HG03025 (cell line): Measurements from ENCODE around the gene MC1R.
"Not testable (repeated sequence)": the region's sequence is repeated elsewhere in the genome, so short reads cannot be mapped to it uniquely, and the experiment has no call there.

Experiments
- ATAC-seq: cut with Tn5 transposase; IDR thresholded peaks from one replicate; pipeline ENCODE4 v1.9.1; 2021; ENCODE audit warnings: mild to moderate bottlenecking, moderate library complexity; ENCODE audit not compliant: unreplicated experiment, low FRiP score

Gene MC1R

GRCh38 chr16:89934019-89934418 lies 15.4 kb downstream of the MC1R start:
- not testable (repeated sequence) for ATAC-seq

DNA sequence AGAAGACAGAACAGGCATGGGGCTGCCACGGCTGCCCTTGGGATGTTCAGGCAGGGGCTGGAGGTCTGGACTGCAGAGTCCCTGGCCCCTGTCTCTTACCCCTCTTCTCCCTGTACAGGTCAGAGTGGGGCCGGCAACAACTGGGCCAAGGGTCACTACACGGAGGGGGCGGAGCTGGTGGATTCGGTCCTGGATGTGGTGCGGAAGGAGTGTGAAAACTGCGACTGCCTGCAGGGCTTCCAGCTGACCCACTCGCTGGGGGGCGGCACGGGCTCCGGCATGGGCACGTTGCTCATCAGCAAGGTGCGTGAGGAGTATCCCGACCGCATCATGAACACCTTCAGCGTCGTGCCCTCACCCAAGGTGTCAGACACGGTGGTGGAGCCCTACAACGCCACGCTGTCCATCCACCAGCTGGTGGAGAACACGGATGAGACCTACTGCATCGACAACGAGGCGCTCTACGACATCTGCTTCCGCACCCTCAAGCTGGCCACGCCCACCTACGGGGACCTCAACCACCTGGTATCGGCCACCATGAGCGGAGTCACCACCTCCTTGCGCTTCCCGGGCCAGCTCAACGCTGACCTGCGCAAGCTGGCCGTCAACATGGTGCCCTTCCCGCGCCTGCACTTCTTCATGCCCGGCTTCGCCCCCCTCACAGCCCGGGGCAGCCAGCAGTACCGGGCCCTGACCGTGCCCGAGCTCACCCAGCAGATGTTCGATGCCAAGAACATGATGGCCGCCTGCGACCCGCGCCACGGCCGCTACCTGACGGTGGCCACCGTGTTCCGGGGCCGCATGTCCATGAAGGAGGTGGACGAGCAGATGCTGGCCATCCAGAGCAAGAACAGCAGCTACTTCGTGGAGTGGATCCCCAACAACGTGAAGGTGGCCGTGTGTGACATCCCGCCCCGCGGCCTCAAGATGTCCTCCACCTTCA lies 16.2 kb downstream of the MC1R start:
- no peak for ATAC-seq

GRCh38 chr16:89935620-89936019 lies 17.0 kb downstream of the MC1R start:
- ATAC-seq, result not testable (repeated sequence)

DNA sequence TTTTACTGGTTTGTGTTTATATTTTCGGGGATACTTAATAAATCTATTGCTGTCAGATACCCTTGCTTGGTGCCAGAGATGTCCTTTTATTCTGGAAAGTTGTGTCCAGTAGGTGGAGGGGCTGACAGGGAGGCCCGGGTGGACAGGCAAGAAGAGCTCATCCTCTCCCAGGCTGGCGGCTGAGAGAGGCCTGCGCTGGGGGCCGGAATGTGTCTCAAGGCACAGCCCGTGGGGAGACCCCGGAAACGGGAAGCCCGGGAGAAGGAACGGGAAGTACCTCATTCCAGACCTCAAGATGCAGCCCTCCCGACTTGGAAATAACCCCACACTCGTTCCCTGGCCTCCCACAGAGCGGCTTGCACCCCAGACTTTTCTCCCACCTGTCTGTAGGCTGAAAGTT lies 17.4 kb downstream of the MC1R start:
- ATAC-seq, result no peak

DNA sequence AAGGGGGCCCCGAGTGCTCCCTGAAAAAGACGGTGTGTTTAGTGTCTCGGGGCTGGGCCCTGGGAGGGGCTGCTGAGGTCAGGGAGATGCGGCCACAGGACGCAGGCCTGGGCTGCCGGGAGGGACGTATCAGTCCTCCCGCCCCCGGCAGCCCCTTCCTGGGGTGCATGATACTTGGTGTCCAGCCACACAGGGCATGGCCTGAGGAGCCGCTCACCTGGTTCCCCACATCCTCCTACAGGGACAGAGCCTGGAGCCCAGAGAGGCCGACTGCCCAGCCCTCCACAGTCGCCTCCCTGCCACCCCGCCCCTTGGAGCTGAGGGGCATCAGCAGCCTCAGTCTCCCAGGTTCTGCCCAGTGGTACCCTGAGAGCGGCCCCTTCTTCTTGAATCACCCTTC lies 17.8 kb downstream of the MC1R start:
- no peak for ATAC-seq

- no peak for ATAC-seq
Observed at GRCh38 chr16:89936981-89937380, 18.3 kb downstream of the MC1R start.

DNA sequence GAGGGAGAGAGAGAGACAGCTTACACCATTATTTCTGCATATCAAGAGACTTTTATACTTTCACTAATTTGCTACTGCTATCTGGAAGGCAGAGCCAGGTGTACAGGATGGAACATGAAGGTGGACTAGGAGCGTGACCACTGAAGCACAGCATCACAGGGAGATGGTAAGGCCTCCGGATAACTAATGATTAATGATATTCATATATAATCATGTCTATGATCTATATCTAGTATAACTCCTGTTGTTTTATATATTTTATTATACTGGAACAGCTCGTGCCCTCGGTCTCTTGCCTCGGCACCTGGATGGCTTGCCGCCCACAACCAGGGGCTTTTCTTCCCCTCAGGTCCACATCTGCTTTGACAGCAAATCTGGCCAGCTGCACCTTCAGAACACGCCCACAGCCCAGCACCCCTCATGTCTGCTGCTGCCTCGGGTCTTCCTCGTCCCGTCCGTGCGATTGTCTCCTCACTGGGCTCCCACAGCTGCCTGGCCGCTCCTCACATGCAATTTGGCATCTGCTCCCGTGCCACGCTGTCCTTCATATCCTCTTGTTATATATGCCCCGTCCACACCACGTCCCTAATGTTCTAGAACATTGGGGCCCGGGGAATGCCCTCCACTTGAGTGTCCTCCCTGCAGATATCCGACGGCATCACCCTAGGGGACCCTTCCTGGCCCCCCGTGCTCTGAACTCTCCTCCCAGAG lies 19.7 kb downstream of the MC1R start:
- no peak for ATAC-seq

DNA sequence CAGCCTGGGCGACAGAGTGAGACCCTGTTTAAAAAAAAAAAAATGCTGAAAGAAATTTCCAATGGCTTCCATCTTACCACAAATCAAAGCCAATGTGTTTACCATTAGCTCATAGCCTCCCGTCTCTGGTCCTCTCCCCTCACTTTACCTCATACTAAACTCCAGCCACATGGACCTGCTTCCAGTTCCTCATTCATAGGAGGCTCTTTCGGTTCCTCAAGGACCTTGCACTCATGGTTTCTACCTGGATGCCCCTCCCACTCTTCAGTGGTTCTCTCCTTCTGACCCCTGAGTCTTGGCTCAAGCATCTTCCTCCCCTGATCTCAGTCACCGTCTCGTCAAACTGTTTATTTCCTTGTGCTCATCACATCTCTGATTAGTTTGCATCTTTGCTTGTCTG lies 26.1 kb downstream of the MC1R start:
- ATAC-seq, result no peak

DNA sequence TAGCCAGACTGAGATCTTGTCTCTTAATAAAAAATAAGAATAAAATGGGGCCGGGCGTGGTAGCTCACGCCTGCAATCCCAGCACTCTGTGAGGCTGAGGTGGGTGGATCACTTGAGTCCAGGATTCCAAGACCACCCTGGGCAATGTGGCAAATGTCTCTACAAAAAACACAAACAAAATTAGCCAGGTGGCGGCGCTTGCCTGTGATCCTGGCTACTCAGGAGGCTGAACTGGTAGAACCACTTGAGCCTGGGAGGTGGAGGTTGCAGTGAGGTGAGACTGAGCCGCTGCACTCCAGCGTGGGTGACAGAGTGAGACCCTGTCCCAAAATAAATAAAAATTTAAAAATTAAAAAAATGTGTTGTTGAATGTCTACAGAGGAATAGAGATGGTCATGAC lies 27.0 kb downstream of the MC1R start:
- no peak for ATAC-seq

DNA sequence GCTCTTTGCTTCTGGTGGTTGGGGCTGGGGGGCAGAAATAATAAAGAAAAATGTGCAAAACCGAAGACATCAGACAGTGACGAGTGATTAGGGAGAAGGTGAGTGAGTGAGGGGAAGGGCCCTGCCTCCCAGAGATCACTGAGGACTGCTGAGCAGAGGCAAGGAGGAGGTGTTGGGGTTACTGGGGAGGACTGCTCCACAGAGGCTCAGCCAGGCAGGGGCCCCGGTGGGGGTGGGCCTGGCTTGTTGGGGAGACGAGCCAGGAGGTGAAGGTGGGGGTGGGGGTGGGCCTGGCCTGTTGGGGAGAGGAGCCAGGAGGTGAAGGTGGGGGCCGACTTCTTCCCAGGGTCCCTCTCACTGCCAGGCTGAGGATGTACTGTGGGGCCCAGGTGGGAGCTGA lies 27.9 kb downstream of the MC1R start:
- no peak for ATAC-seq

- no peak for ATAC-seq
Observed at GRCh38 chr16:89949121-89949742, 30.6 kb downstream of the MC1R start.

GRCh38 chr16:89949756-89950155 lies 31.1 kb downstream of the MC1R start:
- no peak for ATAC-seq

GRCh38 chr16:89951509-89951908 lies 32.8 kb downstream of the MC1R start:
- ATAC-seq, result no peak

- no peak for ATAC-seq
Observed at GRCh38 chr16:89952049-89952448, 33.4 kb downstream of the MC1R start.

GRCh38 chr16:89952551-89952950 lies 33.9 kb downstream of the MC1R start:
- ATAC-seq, result no peak

- ATAC-seq, result no peak
Observed at GRCh38 chr16:89953671-89954406, 35.2 kb downstream of the MC1R start.

- no peak for ATAC-seq
Observed at GRCh38 chr16:89954462-89954861, 35.8 kb downstream of the MC1R start.

DNA sequence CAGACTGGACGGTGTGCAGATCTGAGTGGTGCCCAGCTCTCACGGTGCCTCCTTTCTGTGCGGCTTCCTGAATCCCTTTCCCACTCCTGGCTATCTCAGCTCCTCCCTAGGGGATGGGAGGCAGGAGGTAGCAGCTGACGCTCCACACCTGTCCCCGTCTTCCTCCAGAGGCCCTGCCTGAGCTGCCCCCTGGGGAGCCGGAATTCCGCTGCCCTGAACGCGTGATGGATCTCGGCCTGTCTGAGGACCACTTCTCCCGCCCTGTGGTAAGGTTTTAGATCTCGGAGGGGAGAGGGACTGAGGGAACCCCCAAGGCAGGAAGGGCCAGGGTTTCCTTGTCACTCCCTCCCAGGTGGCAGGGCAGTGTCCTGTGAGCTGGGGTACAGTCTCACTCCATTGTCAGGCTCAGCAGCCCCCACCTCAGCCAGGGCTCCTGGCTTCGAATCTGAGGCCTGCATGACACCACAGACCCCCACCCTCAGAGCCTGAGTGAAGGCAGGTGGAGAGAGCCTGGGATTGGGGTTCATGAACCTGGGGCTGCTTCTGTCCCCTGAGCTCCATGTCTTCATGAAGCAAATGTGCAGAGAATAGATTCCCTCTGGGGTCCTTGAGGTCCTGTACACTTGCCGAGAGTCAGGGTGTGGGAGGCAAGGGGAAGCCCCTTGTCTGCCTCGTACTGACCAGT lies 36.5 kb downstream of the MC1R start:
- ATAC-seq, result no peak

DNA sequence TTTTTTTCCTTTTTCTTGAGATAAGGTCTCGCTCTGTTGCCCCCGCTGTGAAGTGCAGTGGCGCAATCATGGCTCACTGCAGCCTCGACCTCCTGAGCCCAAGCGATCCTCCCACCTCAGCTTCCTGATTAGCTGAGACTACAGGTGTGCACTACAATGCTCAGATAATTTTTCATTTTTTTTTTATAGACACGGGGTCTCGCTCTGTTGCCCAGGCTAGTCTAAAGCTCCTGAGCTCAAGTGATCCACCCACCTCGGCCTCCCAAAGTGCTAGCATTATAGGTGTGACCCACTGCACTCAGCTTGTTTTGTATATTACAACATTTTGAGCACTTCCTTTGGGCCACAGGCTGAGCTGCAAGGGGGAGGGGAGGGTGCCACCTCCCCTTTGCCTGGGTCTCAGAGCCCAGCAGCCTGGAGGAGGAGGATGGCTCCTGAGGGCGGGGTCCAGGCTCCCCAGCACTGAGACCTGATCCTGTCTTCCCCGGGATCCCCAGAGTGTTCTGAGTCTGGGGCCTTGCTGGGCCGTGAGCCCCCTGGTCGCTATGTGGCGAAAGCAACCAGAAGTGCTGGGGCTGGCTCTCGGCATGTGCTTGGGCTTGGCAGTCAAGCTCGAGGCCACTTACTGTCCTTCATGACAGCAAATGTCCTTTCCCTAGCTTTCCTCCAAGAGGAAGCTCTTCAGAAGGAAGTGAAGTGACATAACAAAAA lies 38.0 kb downstream of the MC1R start:
- ATAC-seq, result no peak
